ENCODE data around the gene TST. TPM values are rescaled to one million over a fixed set of nuclear protein-coding genes. Genes with fewer than 3 reads are reported as not detected.

TST gene
- 39.2 and 81.8 TPM in 2 replicates for total RNA-seq

DNA sequence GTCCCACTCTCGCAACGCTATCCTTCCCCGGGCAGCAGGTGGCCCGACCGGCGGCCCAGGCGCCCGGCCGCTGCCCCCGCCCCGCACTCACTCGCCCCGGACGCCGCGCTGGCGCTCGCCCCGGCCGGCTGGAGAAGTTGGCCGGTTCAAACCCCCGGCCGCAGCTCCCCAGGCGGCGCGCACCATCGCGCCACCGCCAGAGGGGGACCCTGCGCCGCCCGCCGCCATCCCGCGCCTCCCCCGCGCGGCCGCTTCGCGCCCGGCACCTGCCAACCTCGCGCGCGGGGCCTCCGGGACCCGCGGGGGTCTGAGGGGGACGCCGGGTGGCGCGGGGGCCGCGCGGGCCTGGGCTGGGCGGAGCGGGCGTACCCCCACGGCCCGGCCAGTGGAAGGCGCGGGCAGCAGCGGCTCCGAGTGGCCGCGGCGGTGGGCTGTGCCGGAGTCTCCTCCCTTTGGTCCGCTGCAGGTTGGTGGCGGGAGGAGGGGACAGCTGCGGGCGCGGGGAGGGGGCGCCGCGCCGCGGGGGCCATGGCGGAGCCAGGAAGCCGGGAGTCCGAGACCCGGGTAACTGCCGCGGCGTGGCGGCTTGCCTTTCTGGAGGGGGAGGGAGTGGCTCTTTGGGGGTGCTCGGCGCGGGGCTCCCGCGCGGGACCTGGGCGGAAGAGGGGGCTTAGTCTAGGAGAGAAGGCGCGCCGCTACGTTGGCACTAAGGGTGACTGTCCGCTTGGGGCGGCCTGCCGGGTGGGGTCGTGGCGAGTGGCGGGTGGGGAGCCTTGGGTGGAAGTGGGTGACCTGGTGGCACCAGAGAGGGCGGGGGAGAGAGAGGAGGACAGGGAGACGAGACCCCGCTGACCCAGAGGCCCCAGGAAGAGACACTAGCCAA, at the start of gene TST, which contains the start of gene MPST:
TSS of gene TST (minus strand) at position 139 of the 883 bp plus-strand sequence. CDS start 715 bp downstream, outside the sequence.
TSS of gene MPST (plus strand) at position 434 of the 883 bp plus-strand sequence. CDS start at position 529, 95 bp downstream.
- peak; percentile 15 for DNase-seq (ENCODE audit: low read depth)

DNA sequence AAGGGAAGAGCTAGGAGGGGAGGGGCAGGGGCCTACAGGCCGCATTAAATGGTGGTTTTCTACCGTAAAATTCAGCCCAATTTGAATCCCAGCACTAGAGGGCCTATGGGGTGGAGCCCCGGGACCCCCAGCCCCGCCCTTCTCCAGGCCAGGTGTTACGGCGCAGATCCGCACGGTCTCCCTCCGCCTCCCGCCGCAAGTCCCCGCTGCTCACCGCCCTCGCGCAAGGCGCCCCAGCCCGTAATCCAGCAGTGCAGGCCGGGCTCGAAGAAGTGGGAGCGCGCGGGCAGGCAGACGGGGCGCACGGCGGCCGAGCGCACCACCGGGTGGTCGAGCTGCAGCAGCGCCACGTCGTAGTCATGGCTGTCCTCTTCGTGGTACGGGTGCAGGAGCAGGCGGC, 49.6 kb upstream of the TST start:
- DNase-seq (ENCODE audit: low read depth): no peak

DNA sequence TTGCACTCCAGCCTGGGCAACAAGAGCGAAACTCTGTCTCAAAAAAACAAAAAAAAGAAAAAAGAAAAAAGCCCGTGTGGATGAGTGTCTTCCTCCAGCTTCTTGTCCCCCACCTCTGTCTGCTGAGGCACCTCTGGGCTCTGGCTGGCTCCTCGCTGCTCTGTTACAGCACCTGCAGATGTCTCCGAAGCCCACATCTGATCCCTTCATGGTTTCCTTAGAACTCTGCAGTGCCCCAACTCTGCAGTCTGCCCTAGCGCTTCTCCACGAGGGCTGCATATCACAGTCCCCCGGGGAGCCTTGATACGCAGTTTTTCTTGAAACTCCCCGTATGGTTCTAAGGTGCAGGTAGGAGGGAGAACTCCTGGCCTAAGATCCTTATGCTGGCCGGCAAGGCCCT, 48.2 kb upstream of the TST start:
- DNase-seq (ENCODE audit: low read depth): no peak

DNA sequence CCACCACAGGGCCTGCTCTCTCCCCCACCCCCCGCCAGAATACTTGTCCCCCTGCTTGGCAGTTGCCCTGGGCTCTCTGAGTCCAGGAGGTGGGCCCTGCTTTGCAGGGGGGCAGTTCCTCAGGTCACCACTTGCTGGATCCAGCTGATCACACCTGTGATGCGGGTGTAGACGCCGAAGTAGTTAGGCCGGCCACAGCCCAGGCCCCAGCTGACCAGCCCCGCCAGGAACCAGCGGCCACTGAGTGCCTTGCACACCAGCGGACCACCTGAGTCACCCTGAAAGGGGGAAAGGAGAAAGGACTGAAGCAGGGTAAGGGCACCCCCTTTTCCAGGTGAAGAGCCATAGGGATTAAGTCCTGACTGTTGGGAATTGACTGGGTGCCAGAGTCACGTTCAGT, 46.7 kb upstream of the TST start:
- no peak for DNase-seq (ENCODE audit: low read depth)

DNA sequence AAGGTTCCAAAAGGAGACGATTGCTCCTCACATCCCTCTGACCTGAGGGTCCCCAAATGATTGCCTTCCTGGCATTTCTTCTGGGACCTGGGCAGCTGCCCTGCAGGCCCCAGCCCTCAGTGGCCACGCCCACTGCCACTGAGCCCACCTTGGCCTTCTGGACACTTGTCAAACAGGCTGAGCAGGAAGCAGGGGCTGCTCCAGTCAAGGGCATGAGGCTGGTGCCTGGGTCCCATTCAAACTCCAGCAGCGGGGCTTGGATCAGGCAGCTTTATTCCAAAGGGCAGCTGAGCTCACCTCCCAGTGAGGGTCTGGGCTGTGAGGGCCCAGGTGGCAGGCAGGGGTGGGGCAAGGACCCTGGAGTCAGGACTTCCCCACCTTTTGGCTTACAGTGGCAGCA, 45.9 kb upstream of the TST start:
- no peak for DNase-seq (ENCODE audit: low read depth)

DNA sequence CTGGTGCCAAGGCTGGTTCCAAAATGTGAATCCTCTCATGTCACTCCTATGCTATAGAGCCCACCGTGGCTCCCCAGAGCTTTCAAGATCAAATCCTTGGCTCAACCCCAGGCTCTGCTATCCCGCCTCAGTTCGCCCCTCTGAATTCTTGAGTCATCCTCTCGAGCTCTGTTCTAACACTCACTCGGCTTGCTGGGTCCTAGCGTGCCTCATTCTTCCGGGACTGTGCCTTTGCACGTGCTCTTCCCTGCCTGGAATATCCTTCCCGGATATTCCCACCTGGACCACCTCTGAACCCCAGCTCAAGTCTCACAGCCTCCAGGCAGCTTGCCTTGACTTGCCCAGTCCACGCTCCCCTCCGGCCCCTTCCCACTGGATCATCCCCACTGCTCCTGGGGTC, 45.3 kb upstream of the TST start:
- DNase-seq (ENCODE audit: low read depth): no peak

DNA sequence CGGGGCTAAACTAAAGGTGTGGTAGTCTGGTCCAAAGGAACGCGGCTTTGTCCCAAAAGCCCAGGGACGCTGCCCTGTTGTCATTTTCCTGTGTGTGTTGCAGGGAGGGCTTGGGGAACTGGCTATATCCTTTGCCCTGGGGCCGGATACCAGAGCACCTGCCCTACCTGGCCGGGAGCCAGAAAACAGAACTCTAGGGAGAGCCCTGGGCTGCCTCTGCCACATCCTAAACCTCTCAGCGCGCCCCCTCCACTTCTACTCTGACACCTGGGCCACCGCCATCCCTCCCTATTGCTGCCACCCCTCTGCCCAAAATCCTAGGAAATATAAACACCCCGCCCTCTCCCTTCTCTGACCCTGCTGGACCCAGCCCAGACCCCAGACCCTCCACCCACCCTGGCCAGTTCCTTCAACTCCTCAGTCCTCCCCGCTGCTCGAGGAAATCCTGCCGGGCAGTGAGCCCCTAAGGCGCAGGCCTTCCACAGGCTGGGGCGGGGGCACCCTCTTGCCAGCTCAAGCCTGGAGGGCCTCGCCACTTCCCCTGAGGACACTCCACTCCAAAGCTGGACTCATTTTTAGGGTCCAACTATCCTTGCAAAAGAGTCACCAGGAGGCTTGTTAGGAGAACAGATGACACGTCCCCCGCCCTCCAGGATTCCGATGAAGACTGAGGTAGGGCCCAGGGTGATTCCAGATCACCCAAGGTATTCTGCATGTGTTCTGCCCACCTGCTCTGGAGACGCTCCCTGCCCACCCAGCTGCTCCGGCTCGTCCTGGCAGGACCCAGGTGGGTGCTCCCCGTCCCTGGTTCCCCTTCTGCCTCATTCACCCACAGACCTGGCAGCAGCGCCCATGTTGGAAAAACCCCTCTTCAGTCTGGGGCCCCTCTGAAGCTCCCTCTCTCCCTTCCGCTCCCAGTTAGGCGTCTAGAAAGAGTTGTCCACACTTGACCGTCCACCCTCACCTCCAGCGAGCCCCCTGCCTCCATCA, 44.5 kb upstream of the TST start:
- DNase-seq (ENCODE audit: low read depth): no peak

DNA sequence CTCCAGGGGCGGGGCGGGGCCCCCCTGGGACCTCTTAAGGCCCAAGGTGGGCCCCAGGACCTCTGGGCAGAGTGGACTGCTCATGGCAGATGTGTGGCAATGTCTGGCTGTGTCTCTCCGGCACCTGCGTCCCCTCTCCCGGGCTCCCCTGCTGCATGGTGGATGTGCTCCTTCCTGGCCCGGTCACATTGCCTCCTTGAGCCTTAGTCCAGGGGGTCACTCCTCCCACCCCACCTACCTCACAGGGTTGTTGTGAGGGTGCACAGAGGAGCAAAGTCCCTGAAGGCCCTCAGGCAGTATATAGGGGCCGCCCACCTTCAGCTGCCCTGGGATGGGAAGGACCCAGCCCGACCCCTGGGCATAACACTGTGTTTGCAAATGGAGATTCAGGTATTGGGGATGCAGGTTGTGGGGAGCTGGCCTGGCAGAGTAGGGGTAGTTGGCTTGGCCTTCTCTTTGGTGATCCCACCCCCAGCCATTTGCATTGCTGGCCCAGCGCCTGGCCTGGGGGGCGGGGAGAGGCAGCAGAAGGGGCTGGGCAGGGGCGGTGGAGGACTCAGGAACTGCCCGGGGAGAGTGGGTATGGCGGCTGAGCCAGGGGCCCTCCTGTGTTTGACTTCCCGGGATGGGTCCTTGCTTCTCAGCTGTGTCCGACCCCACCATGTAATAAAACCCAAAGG, 43.6 kb upstream of the TST start:
- no peak for DNase-seq (ENCODE audit: low read depth)

DNA sequence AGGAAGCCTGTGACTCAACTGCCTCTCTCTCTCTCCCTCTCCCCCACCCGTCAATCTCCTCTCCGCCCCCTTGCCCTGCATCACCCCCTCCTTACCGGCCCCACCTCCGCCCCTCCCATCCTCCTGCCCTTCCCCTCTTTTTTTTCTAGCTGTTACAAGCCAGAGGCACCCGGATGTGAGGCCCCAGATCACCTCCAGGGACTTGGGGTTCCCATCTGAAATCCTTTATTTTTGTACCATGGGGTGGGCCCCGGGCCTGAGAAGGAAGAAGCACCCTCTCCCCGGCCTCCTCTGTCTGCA, 43.1 kb upstream of the TST start:
- no peak for DNase-seq (ENCODE audit: low read depth)

DNA sequence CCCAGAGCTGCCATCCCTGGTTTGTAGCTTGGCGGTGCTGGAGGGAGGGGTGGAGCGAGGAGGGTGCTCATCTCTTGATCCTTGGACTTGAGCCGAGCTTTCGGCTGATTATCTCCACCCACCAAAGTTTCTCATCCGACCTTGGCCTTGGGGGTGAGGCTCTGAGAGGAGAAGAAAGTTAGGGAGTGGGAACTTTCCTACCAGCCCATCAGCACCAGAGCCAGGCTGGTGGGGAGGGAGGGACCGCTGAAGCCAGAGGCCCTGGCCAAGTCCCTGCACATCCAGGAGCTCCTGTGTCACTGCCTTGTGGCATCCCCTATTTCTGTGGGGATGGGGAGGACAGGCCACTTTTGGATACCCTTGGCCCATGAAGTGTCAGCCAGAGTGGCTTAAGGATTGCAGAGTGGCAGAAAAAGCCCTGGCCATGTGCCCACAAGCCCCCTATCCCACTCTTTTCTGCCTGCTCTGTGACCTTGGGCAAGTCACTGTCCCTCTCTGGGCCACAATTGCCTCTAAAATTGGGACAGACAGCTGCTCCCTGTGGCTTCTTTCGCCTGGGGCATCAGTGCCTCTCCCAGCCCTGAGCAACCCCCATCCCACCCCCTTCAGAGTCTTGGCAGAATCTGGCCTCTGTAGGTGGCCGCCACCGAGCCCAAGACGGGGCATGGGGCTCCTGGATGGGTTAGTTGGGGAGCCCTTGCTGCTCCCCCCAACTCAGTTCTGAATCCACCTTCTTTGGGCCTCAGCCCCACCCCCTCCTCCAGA, 42.5 kb upstream of the TST start:
- DNase-seq (ENCODE audit: low read depth): no peak

DNA sequence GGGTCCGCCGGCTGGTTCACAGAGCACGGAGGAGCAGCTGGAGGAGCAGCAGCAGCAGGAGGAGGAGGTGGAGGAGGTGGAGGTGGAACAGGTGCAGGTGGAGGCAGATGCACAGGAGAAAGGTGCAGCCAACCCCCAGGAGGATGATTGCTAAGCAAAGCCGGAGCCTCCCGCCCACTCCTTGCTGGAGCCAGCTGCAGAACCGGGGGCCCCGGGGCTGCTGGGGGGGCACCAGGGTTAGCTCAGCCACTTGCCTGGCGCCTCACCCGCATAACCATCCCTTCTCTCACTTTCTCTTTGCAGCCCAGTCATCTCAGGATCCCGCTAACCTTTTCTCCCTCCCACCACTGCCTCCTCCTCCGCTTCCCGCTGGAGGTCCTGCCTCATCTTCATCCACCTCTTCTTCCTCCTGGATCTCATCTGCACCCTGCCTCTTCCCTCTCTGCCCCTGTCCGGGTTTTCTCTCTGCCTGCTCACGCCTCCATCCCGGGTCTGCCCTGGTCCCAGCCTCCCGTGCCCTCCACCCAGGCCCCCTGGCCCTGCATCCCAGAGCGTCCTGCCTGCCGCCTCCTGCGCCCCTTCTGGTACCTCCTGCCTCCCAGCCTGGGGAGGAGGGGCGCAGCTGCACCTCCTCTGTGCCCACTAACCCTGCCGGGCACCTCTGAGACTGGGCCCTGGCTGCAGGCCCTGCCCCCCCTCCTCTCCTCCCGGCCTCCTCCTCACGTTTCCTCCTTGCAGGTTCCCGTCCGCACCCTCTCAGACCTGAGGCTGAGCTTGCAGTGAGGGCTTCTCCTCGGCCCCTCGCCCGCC, 41.8 kb upstream of the TST start:
- DNase-seq (ENCODE audit: low read depth): no peak

DNA sequence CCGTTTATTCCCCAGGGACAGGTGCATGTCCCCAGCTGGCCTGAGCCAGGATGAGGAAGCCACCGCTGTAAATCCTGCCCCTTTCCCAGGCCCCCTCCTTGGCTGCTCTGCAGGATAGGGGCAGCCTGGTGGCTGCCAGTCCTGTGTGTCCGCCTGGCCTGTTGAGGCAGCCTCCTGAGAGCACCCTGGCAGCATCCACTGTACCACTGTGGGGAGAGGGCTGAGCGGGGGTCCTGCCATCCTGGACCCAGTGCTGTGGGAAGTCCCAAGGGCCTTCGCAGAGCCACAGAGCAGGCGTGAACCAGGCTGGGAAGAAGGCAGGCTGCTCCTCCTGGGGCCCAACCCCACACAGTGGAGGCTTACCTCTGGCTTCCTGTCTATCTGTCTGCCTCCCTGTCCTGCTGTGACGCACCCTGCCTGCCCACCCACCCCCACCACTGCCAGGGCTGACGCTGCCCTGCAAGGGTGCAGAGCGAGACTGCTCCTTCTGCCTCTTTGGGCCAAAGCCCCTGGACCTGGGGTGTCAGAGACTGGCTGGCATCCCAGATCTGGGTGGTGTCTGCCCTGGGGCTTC, 40.7 kb upstream of the TST start:
- no peak for DNase-seq (ENCODE audit: low read depth)

DNA sequence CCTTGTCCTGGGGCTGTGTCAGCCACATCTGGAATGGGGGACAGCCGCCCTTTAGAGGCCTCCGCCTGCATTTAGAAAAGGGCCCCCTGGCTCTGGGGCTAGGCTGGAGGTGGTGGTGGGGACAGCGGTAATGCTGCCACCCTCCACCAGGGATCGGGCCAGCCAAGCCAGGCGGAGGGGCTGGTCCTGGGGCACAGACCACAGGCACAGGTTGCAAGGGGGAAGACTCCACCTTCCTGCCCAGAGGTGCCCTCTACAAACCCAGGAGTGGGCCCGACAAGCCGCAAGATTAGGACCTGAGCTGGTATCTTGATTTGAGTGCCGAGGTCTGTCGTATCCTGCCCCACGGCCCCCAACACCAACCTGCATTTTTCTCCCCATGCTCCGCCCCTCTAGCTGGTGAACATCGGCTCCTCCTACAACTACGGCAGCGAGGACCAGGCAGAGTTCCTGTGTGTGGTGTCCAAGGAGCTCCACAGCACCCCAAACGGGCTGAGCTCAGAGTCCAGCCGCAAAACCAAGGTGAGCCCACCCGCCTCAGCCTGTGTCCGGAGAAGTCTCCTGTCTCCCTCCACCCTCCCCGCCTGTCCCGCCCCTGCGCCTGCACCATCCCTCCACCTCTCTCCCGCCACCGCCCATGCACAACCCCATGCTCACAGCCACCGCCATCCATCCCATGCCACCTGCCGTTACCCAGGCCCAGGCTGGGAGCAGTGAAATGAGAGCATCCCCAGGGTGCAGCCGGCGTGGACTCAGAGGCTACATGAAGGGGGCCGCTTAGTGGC, 39.9 kb upstream of the TST start:
- no peak for DNase-seq (ENCODE audit: low read depth)

DNA sequence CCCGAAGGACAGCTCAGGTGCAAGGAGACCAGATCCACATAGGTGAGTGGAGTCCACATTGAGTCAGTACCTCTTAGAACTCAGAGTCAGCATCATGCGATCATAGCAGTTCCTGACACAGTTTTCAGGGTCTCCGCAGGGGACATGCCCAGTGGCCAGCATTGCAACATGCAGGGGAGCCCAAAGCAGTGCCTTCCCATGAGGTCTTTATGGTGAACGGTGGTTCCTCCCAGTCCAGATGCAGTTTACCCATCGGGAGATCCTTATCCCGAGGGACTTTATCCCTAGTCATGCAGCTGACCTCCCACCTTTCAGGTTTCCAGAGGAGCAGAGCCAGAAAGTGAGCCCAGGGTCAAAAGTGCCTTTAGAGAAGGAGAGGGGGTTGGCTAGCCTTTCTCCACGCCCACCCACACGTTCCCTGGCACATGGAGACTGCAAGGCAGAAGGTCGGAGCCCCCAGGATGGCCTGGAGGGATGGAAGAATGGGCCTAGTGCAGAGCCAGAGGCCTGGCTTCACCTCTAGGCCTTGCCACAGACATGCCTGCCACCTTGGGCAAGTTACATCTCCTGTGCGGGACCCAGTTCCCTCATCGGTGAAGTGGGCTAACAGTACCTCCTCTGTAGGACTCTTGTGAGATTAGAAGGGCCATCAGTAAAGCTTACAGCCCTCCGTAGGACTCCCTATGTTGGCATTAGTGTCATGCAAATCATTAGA, 38.7 kb upstream of the TST start:
- DNase-seq (ENCODE audit: low read depth): no peak

DNA sequence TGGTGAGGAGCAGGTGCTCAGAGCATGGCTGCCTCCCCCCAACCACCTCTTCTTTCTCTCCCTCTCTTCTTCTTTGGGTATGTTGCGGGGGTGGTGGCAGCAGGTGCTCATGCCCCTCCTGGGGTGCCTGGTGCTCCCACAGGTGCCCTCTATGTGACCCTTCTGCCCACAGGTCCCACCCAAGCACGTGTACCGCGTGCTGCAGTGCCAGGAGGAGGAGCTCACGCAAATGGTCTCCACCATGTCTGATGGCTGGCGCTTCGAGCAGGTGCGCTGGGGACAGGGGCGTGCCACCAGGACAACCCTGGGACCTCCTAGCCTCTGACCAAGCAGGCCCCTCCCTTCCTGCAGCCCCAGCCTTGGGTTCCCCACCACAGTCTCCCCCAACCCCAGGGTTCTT, 38.0 kb upstream of the TST start:
- no peak for DNase-seq (ENCODE audit: low read depth)

DNA sequence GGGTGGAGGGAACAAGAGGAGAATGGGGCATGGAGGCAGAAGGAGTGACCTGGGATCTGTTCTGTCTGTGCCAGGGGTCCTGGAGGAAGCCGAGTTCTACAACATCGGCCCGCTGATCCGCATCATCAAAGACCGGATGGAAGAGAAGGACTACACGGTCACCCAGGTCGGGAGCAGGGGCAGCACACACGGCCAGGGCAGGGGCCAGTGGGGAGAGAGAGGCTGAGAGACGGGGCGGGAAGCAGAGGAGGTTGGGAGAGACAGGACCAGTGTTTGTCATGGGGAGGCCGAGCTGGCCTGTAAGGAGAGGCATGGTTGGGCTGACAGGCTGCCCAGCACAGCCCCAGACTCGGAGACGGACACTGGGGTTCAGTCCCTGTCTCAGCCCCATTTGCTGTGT, 37.0 kb upstream of the TST start:
- no peak for DNase-seq (ENCODE audit: low read depth)

DNA sequence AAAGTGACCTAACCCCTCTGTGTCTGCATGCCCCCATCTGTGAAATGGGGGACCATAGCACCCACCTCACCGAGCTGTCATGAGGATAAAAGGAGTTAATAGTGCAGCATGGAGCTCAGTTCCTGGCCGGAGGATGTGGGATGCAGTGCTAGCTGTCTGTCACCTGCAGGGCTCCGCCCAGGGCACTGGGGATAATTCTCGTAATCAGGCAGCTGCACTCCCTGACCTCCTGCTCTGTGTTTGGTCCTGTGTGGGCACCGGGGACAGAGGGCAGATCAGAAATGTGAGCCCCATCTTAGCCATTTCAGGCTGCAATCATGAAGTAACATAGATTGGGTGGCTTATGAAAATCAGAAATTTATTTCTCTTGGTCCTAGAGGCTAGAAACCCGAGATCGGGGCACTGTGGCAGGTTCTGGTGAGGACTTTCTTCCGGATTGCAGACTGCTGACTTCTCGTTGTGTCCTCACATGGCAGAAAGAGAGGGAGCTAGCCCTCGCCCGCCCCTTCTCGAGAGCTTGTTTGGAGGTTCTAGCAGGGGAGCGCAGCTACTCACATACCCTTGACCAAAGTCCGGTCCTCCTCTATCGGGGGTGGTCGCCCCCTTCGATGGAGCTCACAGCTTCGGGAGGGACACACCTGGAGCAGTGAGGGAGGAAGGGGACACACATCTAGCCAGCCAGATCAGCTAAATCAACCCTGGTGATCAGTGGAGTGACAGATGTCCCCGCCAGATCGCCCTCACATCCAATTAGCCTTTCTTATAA, 35.5 kb upstream of the TST start:
- no peak for DNase-seq (ENCODE audit: low read depth)

DNA sequence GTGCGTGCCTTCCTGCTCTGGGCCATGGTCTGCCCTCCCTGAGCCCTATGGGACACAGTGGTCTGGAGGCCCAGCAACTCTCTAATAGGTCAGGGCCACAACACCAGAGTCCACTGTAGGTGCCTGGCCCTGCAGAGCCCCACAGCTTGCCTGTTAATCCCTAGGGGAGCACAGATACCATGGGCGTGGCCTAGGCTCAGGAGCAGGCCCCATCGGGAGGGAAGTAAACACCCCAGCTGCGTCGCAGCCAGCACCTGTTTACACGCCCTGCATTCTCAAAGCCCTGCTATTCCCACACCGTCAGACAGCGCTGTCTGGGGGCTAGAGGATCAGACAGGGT, 34.8 kb upstream of the TST start:
- DNase-seq (ENCODE audit: low read depth): no peak

Measured in renal cortical epithelial cell (primary cell).